ENCODE data around the gene COL11A2.

Gene COL11A2

DNA sequence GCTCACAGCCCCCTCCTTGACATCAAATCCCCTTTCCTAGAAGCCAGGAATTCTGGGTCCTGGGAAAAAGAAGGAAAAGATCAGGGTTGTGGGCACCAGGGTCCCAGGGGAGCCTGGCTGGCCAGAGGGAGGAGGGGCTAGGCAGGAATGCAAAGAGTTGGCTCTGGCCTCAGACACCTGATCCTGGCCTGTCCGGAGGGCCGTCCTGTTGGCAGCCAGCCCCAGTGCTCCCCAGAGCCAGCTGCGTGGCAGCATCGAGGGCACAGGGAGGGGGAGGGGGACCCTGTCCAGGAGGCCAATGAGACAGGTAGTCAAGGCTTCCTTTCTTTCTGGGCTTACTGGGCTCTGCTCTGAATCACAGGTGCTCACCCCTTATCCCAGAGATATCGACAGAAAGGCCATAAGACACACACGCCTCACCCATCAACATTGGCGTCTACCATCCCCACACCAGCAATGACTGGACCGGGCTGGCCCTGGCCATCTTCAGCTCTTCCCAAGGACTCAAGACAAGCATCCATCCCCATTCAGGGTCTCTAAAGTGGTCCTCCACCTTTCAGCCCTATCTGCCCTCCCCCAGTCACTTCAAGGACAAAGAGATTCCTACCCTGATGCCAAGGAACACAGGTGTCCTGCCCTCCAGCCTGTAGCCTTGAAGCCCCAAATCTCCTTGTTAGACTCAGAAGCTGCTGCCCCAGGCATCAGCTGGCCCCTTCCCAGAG lies 723 bp downstream of the COL11A2 start:
- no peak for DNase-seq

DNA sequence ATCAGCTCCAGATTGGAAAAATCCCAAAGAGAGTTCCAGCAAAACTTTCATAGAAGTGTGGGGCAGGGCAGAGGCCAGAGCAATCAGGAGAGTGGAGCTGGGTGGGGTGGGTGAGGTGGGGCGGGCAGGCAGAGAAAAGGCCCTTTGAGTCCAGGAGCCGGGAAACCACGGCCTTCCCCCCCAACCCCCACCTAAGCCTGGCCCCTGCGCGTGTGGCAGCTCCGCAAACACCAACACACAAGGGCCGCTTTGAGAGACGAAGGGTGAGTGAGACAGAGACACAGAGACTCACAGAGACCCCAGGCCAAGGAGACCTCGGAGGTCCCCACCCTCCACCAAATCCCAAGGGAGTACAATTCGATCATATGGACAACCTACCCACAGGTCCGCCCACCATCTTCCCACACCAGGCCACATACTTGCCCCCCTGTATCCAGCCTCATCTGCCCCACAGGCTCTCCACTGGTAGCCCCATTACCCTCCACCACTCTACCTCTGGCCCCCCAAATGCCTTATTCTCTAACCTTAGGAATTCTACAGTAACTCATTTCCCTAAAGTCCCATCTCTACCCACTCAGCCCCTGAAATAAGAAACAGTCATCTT lies 1.7 kb downstream of the COL11A2 start:
- DNase-seq: no peak

GRCh38 chr6:33189625-33190448 lies 2.4 kb downstream of the COL11A2 start:
- no peak for DNase-seq

DNA sequence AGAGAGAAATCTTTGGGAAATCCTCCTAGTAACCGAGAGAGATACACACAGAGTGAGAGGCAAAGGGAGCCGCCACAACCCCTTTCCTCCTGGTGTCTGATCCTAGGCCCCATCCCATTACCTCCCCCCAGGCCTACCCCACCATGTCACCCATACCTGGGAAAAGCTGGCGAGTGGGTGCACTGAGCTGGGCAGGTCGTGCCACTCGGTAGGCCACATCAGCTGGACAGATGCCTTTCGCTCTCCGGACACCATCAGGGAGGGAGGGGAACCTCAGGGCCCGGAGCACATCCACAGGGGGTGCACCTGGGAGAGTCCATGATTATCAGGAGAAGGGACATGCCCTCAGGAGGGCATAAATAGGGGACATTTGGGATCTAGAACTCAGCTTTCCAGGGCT lies 3.1 kb downstream of the COL11A2 start:
- no peak for DNase-seq

GRCh38 chr6:33187809-33188208 lies 4.5 kb downstream of the COL11A2 start:
- no peak for DNase-seq

DNA sequence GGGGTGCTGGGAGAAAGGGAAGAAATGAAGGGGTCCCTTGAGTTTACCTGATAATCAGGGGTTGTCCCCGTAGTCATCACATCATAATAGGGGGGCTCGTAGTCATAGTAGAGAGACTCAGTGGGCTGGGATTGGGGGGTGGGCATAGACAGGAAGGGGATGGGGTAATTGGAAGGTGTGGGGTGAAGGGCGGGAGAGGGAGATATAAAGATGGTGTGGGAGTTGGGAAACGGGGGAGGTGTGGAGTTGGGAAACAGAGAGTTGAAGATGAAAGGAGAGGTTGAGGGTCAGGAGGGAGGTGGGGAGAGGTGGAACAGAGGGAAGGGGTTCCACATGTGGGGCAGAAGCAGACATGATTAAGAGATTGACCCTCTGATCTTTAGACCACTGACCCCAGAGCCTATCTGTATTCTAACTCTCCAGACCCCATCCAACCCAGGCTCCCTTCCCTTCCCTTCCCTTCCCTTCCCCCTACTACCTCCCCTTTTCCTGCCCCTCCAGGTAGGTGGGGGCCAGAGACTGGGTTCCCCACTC lies 6.5 kb downstream of the COL11A2 start:
- DNase-seq: no peak

DNA sequence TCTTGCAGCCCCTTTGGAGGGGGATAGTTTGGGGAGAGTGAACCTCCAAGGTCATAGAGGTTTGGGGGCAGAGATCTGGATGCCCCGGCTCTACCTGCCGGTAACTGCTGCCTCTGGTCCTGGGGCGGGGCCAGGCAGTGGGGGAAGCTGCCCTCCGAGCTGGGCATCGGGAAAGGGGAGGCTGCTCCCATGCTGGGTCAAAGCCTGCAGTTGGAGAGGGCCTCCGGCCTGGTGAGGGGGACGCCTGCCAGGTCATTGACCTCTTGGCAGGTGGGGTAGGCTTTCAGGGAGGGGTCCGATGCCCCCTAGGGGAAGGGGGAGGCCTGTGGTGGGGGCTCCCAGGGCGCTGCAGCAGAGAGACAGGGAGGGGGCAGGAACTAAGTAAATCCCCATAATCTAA lies 7.1 kb downstream of the COL11A2 start:
- no peak for DNase-seq

- DNase-seq: no peak
Measured at GRCh38 chr6:33183071-33183683, 9.1 kb downstream of the COL11A2 start.

DNA sequence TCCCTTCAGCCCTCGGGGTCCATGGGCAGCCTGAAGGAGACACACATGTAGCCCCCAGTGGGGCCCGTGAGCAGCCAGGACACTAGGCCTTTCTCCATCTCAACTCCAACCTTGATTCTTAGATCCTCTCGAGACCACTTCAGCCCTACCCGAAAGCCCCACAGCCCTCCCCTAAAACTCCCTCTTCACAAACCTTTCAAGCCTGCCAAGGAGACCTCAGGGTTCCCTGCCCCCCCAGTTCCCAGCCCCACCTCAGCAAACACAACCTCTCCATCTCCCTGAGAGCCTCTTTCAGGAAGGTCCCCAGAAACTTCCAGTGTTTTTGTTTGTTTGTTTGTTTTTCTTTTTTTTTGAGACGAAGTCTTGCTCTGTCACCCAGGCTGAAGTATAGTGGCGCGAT lies 11.1 kb downstream of the COL11A2 start:
- no peak for DNase-seq

GRCh38 chr6:33178755-33179475 lies 13.4 kb downstream of the COL11A2 start:
- DNase-seq: no peak

DNA sequence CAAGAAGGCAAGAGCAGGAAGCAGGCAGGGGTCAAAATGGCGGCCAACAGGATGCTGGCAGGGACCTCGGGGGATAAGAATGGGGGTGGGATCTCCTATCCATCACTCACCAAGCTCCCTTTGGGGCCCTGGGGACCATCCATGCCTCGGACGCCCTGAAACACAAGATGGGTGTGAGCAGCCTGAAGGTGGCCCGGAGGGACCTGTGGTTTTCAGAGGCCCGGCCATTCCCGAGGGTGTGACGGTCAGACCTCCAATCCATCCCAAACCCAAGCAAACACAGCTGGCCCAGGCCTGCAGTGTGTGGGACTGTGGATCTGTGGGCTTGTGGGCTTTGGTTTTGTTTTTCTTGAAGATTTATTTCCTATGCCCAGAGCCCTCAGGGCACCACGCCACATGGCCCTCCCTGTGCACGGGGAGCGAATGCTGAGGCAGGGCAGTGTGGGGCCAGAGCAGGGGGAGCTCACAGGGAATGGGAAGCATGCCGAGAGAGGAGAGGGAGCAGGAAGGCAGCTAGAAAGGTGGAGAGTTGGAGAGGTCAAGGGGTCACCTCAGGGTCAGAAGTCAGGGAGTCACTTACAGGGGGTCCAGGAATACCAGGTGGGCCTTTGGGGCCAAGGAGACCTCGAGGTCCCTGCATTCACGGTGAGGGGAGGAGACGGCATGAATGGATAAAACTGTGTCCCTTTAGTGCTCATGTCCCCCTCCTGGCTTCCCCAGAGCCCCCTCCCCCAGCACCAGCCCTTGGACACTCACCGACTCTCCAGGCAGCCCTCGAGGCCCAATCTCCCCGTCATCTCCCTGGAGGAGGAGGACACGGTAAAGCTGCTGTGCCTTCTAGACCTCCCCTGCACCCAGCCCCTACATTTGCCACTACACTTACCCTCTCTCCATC lies 14.5 kb downstream of the COL11A2 start:
- no peak for DNase-seq

DNA sequence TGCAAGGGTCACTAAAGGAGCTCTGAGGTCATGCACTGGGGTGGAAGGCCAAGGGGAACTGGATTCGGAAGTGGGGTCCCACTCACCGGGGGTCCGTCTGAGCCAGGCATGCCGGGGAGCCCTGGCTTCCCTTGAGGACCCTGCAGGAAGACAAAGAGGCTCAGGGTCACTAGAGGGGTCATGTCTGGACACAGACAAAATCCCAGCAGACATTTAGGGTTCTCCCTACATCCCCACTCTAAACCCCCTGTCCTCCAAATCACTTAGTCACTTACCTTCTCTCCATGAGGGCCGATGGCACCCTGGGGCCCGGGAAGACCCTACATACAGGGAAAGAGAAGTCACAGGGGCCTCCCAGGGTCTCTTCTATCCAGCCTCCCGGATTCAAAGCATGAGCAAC lies 15.4 kb downstream of the COL11A2 start:
- DNase-seq: no peak

- DNase-seq: no peak
Measured at GRCh38 chr6:33175436-33176069, 16.7 kb downstream of the COL11A2 start.

- no peak for DNase-seq
Measured at GRCh38 chr6:33174784-33175183, 17.5 kb downstream of the COL11A2 start.

DNA sequence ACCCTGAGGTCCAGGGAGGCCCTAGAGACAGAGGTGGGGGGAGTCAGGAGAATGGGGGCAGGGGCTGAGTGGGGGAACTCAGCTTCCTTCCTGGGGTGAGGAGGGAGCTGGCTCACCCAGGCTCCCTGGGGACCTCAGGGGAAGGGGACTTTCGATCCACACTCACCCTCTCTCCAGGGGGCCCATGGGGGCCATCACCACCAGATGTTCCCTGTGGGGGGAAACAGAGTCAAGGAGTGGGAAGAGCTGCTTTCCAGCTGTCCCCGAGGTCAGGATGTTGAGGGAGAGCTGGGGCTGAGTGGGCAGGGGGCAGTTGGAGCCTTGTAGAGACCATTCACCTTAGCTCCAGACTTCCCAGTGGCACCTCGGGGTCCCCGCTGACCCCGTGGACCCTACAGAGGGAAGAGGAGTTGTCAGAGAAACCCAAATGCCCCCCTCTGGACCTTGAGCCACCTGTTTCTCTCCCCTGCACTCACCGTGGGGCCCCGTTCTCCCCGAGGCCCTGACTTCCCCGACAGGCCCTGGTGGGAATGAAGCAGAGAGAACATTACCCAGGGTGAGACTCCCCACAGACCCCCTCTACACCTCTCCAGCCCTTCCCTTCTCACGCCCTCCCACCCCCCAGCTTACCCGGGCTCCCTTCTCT lies 18.6 kb downstream of the COL11A2 start:
- no peak for DNase-seq

DNA sequence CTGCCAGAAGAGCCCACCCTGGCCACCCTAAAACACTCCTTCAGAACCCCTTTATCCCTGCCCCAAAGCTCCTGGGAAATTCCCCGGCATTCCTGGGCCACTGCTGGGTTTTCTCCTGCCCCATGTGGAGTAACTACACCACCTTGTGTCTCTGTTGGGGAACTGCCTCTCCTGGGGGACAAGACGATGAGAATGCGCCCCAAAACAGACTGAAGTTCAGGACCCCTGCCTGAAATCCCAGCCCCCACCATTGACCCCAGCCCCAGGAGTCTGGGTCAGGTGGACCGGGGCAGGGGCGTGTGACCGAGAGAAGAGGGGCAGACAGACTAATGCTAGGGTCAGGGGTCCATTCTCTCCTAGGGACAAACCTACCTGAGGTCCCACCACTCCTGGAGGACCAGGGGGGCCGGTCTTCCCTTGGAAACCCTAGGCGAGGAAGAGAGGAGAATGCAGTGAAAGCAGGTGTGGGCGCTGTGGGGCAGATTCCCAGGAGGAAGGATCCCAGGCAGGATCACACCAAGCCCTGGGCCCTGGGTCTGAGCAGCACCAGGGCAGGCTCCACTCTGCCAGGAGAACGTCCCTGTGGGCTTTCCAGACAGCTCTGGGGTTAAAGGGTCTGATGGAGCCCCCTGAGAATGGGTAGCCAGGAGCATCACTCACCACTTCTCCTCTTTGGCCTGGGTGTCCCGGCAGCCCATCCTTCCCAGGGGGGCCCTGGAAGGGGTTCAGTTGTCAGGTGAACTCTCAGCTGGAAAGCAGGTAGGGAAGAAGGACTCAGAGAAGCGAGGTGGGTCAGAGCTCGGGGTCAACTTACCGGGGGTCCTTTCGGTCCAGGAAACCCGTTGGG lies 19.4 kb downstream of the COL11A2 start:
- DNase-seq: no peak

DNA sequence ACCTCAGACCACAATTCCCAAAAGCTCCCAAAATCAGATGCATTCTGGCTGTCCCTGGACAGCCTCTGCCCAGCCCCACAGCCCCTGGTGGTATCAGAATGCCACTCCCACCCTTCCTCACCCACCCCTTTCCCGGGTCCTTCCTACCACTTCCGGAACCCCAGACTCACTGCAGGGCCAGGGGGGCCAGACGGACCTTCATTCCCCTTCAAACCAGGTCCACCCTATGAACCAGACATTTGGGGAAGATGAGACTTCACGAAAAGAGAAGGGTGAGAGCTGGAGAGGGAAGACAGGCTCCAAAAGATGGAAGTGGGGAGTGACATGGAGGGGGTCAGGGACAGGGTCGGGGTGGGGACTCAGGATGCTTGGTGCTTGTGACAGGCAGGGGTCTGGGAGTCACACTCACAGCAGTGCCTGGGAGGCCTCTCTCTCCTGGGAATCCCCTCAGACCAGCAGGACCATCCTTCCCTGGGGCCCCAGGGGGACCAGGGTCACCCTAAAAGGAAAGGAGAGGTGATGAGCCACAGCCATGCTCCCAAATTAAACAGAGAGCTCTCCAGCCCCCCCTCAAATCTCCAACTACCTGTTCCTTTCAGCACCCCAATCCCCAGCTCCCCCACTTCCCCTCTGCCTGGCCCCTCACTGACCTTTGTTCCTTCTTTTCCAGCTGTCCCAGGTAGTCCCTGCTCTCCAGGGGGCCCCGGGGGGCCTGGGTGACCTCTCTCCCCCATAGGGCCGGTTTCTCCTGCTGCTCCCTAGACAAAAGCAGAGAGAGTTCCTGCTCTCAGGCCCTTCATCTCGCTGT lies 20.2 kb downstream of the COL11A2 start:
- DNase-seq: no peak

DNA sequence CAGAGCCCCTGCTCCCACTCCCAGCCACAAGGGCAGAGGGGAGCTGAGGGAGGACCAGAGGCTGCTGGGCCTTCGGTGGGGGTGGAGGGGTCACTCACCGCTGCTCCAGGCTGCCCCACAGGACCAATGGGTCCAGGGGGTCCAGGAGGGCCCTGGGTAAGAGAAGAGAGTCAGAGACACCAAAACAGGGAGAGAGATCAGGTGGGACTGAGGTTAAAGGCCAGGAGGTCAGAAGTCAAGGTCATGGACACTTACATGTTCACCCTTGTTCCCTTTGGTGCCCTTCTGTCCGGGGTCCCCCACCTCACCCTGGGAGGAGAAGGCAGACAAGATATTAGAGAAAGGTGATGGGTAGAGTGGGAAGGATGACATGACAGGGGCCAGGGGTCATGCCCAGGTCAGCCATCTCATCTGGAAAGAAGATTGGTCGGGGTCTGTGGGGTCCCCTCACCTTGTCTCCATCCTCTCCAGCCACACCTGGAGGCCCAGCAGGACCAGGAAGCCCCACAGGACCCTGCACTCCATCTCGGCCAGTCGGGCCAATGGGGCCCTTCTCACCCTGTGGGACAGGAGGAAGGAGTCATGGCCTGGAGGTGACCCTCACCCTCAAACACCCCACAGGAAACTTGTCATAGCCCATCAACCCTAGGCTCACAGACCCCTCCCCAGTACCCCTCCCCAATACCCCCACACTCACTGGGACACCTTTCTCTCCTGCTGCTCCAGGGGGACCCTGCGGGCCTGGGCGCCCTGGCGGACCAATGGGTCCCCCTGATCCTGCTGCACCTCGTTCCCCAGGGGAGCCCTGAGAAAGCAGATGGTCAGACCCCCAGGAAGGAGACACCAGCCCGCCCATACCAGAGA lies 21.0 kb downstream of the COL11A2 start:
- no peak for DNase-seq

Data from NCI-H1092 (cell line).